Thoracic aorta (tissue), 2 donors: ENCODE results near the gene ZKSCAN4. TPM values are rescaled to one million over a fixed set of nuclear protein-coding genes. Genes with fewer than 3 reads are reported as not detected.

Experiments used
- ATAC-seq: fragments of 150-250 bp; one replicate; pipeline ENCODE4 v1.8.0; 2017; ENCODE audit warnings: low read depth; ENCODE audit not compliant: insufficient number of reproducible peaks, low FRiP score
- DNase-seq: peaks from one replicate; pipeline ENCODE4 v3.0.0-alpha.2; 2020; ENCODE audit warnings: low spot score
- H3K27ac ChIP-seq, 2 donors: fragments of 200-600 bp; sonication (generic); 1 replicate in 1 of 2; 2 replicates in 1 of 2; pipeline ENCODE4 v1.5.1; 2016; ENCODE audit warnings: mild to moderate bottlenecking in 2 of 2, moderate library complexity in 2 of 2
- H3K27me3 ChIP-seq: fragments of 200-600 bp; sonication (generic); replicated peaks from 2 replicates; pipeline ENCODE4 v1.6.0; 2016; ENCODE audit warnings: mild to moderate bottlenecking; ENCODE audit not compliant: insufficient read depth
- H3K36me3 ChIP-seq: fragments of 200-600 bp; sonication (generic); one replicate; pipeline ENCODE4 v1.5.1; 2016
- H3K4me1 ChIP-seq, 2 donors: fragments of 200-600 bp; sonication (generic); 1 replicate in 1 of 2; 2 replicates in 1 of 2; pipeline versions ENCODE4 v1.5.1 to v1.6.0; 2016; ENCODE audit warnings: low read depth in 2 of 2, mild to moderate bottlenecking in 1 of 2; ENCODE audit not compliant: control insufficient read depth in 1 of 2
- H3K4me3 ChIP-seq: fragments of 200-600 bp; sonication (generic); 2 replicates; pipeline ENCODE4 v1.5.1; 2016; ENCODE audit warnings: mild to moderate bottlenecking
- H3K9me3 ChIP-seq: fragments of 200-600 bp; sonication (generic); 2 replicates; pipeline ENCODE4 v1.5.1; 2016
- CTCF ChIP-seq: fragments of 200-600 bp; sonication (generic); IDR thresholded peaks from one replicate; pipeline ENCODE4 v1.5.1; 2019; ENCODE audit warnings: antibody characterized with exemption
- total RNA-seq, 2 donors: library from RNA; depleted of rRNA; stranded (reverse); fragments of >200 nt; gene quantifications; one replicate each; pipeline versions ENCODE4 v1.1.0 to v1.2.3, GENCODE V29; 2016

ZKSCAN4 gene
- total RNA-seq, 2 donors from 2014 or later = 2.3 to 2.4 TPM

GRCh38 chr6:28208111-28208659 lies 43.9 kb downstream of the ZKSCAN4 start:
- no peak for TF ChIP-seq CTCF
- Histone ChIP-seq H3K9me3 (peaks cover 8% of the 10 kb centered on the region), H3K27me3 (peaks cover 15% of the 10 kb centered on the region), H3K36me3 (no peaks in the 10 kb centered on the region), H3K27ac (no peak overlapping the region), H3K4me1 (peaks cover 0 to 18% of the 10 kb centered on the region in 2 donors), H3K4me3 (peak overlapping the region; percentile 49)
- no peak for DNase-seq
- no peak for ATAC-seq

- no peak overlapping the region for H3K27ac ChIP-seq
- H3K9me3 ChIP-seq = peaks cover 9% of the 10 kb centered on the region
- no peak for ATAC-seq
- H3K36me3 ChIP-seq = no peaks in the 10 kb centered on the region
- H3K27me3 ChIP-seq = peaks cover 15% of the 10 kb centered on the region
- no peak for DNase-seq
- H3K4me3 ChIP-seq = peak overlapping the region; percentile 49
- H3K4me1 ChIP-seq = peaks cover 0 to 17% of the 10 kb centered on the region in 2 donors
- no peak for TF ChIP-seq CTCF
These were observed 44.5 kb downstream of the ZKSCAN4 start for GRCh38 chr6:28207510-28208110.

- Histone ChIP-seq H3K4me1 (peaks cover 0 to 12% of the 10 kb centered on the region in 2 donors), H3K27ac (no peak overlapping the region), H3K27me3 (peaks cover 15% of the 10 kb centered on the region), H3K9me3 (peaks cover 9% of the 10 kb centered on the region), H3K36me3 (no peaks in the 10 kb centered on the region), H3K4me3 (peak overlapping the region; percentile 49)
- TF ChIP-seq CTCF = no peak
- DNase-seq (no peak), ATAC-seq (no peak)
These were observed 45.0 kb downstream of the ZKSCAN4 start for GRCh38 chr6:28206928-28207509.

GRCh38 chr6:28206527-28206926 lies 45.5 kb downstream of the ZKSCAN4 start:
- peaks cover 15% of the 10 kb centered on the region for H3K27me3 ChIP-seq
- no peak overlapping the region for H3K4me3 ChIP-seq
- no peak overlapping the region for H3K27ac ChIP-seq
- peaks cover 9% of the 10 kb centered on the region for H3K9me3 ChIP-seq
- no peak for DNase-seq
- H3K4me1 ChIP-seq = peaks cover 0 to 8% of the 10 kb centered on the region in 2 donors
- no peak for ATAC-seq
- no peak for TF ChIP-seq CTCF
- H3K36me3 ChIP-seq = no peaks in the 10 kb centered on the region

GRCh38 chr6:28205879-28206278 lies 46.2 kb downstream of the ZKSCAN4 start:
- ATAC-seq (no peak), DNase-seq (no peak)
- Histone ChIP-seq H3K27me3 (peaks cover 15% of the 10 kb centered on the region), H3K4me1 (peaks cover 0 to 8% of the 10 kb centered on the region in 2 donors), H3K27ac (no peak overlapping the region), H3K9me3 (peaks cover 9% of the 10 kb centered on the region), H3K36me3 (no peaks in the 10 kb centered on the region), H3K4me3 (no peak overlapping the region)
- no peak for TF ChIP-seq CTCF
